Fibroblast of upper back skin (primary cell): ENCODE data around the gene FBXL14.

ENCODE experiments used
- DNase-seq: peaks from one replicate; pipeline ENCODE4 v3.0.0-alpha.2; 2013

Gene FBXL14

GRCh38 chr12:1594261-1595025 is at the start of gene FBXL14:
TSS of gene FBXL14 (minus strand) at chr12:1594581. CDS start at chr12:1594066, 515 bp downstream.
- DNase-seq = peak; percentile 83

- DNase-seq = no peak
These were observed 49.6 kb upstream of the FBXL14 start for GRCh38 chr12:1643905-1644533.

- no peak for DNase-seq
These were observed 48.7 kb upstream of the FBXL14 start for GRCh38 chr12:1643043-1643442.

GRCh38 chr12:1642513-1642912 is 48.1 kb upstream of the FBXL14 start:
- DNase-seq = no peak

- no peak for DNase-seq
These were observed 46.2 kb upstream of the FBXL14 start for GRCh38 chr12:1640328-1641234.

GRCh38 chr12:1639538-1639937 is 45.2 kb upstream of the FBXL14 start:
- no peak for DNase-seq

GRCh38 chr12:1638203-1638602 is 43.8 kb upstream of the FBXL14 start:
- no peak for DNase-seq

- DNase-seq = no peak
These were observed 41.1 kb upstream of the FBXL14 start for GRCh38 chr12:1635301-1636095.

GRCh38 chr12:1634590-1635191 is 40.3 kb upstream of the FBXL14 start:
- DNase-seq = peak; percentile 74

GRCh38 chr12:1634149-1634548 is 39.8 kb upstream of the FBXL14 start:
- DNase-seq = no peak

GRCh38 chr12:1633459-1633858 is 39.1 kb upstream of the FBXL14 start:
- no peak for DNase-seq

GRCh38 chr12:1632702-1633101 is 38.3 kb upstream of the FBXL14 start:
- no peak for DNase-seq

GRCh38 chr12:1630827-1631591 is 36.6 kb upstream of the FBXL14 start:
- peak; percentile 50 for DNase-seq

- DNase-seq = no peak
These were observed 35.9 kb upstream of the FBXL14 start for GRCh38 chr12:1630133-1630826.

- no peak for DNase-seq
These were observed 35.2 kb upstream of the FBXL14 start for GRCh38 chr12:1629338-1630132.

GRCh38 chr12:1628666-1629337 is 34.4 kb upstream of the FBXL14 start, which contains the start of gene WNT5B:
TSS of gene WNT5B (plus strand) at chr12:1629231. CDS start at chr12:1631355, 2,124 bp downstream.
- DNase-seq = no peak

- no peak for DNase-seq
These were observed 28.0 kb upstream of the FBXL14 start for GRCh38 chr12:1622406-1622805.

GRCh38 chr12:1620092-1620491 is 25.7 kb upstream of the FBXL14 start:
- DNase-seq = no peak

GRCh38 chr12:1619587-1619986 is 25.2 kb upstream of the FBXL14 start:
- no peak for DNase-seq
